22Rv1 (cell line): Measurements from ENCODE around the gene EXOC4.

Experiments
- H3K27ac ChIP-seq: fragments of 450-650 bp; 2 replicates; pipeline ENCODE4 v1.5.1; 2017
- ZFX ChIP-seq: fragments of 450-650 bp; IDR thresholded peaks from 2 replicates; pipeline ENCODE4 v1.6.1; 2017; ENCODE audit warnings: antibody characterized with exemption, borderline replicate concordance
- TF ChIP-seq, protein P1 (sequence below): fragments of 450-650 bp; IDR thresholded peaks from 2 replicates; pipeline ENCODE4 v1.5.1; 2017; ENCODE audit warnings: mild to moderate bottlenecking

EXOC4 gene

DNA sequence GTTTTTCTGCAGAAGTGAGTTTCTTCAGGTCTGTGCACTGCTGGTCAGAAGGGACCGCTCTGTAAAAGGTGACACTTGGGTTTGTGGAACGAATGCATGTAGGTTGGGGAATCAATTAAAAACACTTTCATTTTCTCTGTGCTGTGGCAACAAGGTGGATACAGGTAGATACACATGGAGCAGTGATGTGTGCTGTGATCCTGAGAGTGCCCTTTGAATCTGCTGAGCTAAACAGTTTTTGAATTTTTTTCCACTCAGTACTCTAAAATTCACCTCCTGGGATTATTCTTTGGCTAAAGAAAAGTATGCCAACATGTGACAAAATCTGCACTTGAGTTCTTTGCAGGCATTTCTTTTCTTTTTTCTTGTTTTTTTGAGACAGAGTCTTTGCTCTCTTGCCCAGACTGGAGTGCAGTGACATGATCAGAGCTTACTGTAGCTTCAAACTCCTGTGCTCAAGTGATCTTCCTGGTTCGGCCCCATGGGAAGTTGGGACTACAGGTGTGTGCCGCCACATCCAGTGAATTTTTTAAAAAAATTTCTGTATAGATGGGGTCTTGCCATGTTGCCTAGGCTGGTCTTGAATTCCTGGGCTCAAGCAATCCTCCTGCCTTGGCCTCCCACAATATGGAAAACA is 338.9 kb downstream of the EXOC4 start:
- TF ChIP-seq ZFX, result no peak
- TF ChIP-seq, protein P1, sequence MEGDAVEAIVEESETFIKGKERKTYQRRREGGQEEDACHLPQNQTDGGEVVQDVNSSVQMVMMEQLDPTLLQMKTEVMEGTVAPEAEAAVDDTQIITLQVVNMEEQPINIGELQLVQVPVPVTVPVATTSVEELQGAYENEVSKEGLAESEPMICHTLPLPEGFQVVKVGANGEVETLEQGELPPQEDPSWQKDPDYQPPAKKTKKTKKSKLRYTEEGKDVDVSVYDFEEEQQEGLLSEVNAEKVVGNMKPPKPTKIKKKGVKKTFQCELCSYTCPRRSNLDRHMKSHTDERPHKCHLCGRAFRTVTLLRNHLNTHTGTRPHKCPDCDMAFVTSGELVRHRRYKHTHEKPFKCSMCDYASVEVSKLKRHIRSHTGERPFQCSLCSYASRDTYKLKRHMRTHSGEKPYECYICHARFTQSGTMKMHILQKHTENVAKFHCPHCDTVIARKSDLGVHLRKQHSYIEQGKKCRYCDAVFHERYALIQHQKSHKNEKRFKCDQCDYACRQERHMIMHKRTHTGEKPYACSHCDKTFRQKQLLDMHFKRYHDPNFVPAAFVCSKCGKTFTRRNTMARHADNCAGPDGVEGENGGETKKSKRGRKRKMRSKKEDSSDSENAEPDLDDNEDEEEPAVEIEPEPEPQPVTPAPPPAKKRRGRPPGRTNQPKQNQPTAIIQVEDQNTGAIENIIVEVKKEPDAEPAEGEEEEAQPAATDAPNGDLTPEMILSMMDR, result no peak
- H3K27ac ChIP-seq, result no peak overlapping the region

DNA sequence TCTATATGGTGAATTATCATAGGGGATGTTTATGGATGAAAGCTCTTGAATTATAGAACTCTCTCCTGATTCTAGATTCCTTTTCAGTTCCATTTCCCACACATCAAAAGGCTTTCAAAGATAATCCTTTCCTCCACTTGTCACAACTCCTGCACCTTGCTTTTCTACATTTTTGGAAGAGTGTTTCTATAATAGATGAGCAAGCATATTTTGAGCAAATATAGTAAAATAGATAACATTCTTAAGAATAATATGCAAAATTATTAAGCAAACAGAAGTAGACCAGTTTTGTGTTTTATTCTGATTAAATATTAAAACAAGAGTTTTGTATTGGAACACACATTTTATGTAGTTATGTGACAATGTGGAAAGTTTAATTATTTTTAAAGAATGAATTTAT is 340.7 kb downstream of the EXOC4 start:
- TF ChIP-seq, protein P1, result no peak
- no peak for TF ChIP-seq ZFX
- H3K27ac ChIP-seq, result no peak overlapping the region

DNA sequence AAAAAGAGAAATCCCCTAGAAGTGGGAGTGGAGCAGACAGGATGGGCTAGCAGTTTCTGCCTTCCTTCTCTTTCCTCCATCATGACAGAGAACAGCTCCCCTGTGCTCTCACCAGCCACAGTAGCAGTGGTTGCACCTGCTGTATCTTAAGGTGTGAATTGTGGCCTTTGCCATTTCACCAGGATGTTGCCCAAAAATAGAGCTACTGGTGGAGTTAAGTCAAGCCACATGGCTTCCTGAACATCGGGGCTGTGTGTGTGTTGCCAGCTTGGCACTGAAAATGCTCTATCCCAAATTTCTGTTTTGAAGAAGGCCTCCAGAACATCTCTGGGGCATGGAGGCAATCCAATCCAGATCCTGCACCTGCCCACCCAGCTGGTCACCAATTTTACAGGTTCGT is 348.7 kb downstream of the EXOC4 start:
- no peak overlapping the region for H3K27ac ChIP-seq
- no peak for TF ChIP-seq ZFX
- TF ChIP-seq, protein P1, result no peak

DNA sequence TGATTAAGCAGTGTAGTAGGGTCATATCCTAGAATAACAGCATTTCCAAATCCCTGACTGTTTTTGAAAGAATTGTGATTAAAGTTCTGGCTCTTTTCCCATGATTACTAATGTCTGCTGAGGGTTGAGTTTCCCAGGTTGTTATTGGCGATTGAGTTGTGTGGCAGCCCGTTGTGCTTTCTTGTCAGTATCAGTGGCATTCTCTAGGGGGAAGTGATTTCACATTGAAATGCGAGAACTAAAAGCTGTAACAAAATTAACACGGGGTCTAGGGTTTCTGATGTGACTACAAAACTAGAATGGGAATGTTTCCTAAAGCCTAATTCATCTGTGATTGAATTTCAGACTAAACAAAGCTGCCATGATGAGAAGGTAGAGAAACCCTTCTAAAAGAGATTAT is 349.4 kb downstream of the EXOC4 start:
- no peak overlapping the region for H3K27ac ChIP-seq
- no peak for TF ChIP-seq ZFX

DNA sequence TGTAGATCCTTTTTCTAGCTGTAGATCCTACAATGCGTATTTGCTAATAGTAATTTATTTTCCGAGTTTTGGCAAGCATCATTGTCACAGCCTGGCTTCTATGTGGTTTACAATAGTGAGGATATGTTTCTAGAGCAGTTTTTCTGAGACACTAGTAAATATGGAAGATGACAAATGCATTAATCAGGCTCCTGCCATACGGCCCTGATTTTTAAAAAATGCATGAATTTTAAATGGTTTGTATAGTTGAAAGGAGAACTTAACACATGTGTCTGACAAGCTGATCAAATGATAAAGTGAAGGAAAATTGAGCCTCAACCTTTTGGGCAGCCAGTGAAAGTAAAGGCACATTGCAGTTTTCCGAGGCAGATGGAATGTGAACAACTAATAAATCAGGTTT is 354.1 kb downstream of the EXOC4 start:
- no peak for TF ChIP-seq ZFX
- TF ChIP-seq, protein P1, result no peak
- H3K27ac ChIP-seq, result no peak overlapping the region

DNA sequence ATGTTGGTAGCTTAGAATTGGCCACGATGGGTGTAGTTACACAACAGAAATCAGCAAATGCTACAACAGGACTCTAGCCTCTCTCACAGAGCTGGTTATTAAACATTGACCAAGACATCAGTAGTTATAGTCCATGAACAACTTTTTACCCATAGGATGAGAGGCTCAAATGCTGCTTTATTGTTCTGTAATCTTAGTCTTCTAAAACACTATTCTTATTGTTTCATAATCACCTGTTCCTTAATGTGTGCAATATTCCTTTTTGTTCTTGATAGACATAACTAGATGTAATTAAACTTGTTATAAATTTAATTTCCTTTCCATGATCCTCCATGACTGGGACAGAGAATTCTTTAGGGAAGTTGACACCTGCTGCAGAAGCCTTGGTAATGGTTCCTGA is 356.9 kb downstream of the EXOC4 start:
- TF ChIP-seq, protein P1, result no peak
- no peak for TF ChIP-seq ZFX
- no peak overlapping the region for H3K27ac ChIP-seq

- H3K27ac ChIP-seq, result no peak overlapping the region
- no peak for TF ChIP-seq ZFX
- TF ChIP-seq, protein P1, result no peak
Measured at GRCh38 chr7:133611955-133612354, 359.1 kb downstream of the EXOC4 start.

- no peak overlapping the region for H3K27ac ChIP-seq
- TF ChIP-seq, protein P1, result no peak
- no peak for TF ChIP-seq ZFX
Measured at GRCh38 chr7:133613250-133613790, 360.4 kb downstream of the EXOC4 start.
